ENCODE results near the gene BCAP29. TPM values are rescaled to one million over a fixed set of nuclear protein-coding genes. Genes with fewer than 3 reads are reported as not detected.
"Not testable (repeated sequence)": the region's sequence is repeated elsewhere in the genome, so short reads cannot be mapped to it uniquely, and the experiment has no call there.

BCAP29 gene
- total and polyA plus RNA-seq, 2 donors: 46.7 to 103 TPM

- Histone ChIP-seq H3K36me3 (ENCODE audit: insufficient read depth) (peaks cover 4% of the 10 kb centered on the region), H3K27ac (ENCODE audit: low read depth) (no peak overlapping the region), H3K4me1 (ENCODE audit: insufficient read depth) (no peaks in the 10 kb centered on the region), H3K4me3 (ENCODE audit: low read depth, low read length) (no peak overlapping the region)
- WGBS: 96% methylated on average over 4 of the region's 4 CpGs
- no peak for DNase-seq (ENCODE audit: extremely low spot score)
These were observed 36.0 kb downstream of the BCAP29 start for GRCh38 chr7:107615910-107616680.

GRCh38 chr7:107622429-107622828 is 42.4 kb downstream of the BCAP29 start:
- 70% methylated on average over 1 of the region's 1 CpG for whole genome bisulfite sequencing
- Histone ChIP-seq H3K4me1 (ENCODE audit: insufficient read depth) (no peaks in the 10 kb centered on the region), H3K4me3 (ENCODE audit: low read depth, low read length) (no peak overlapping the region), H3K36me3 (ENCODE audit: insufficient read depth) (no peaks in the 10 kb centered on the region), H3K27ac (ENCODE audit: low read depth) (no peak overlapping the region)
- DNase-seq (ENCODE audit: extremely low spot score): no peak

GRCh38 chr7:107622894-107623293 is 42.8 kb downstream of the BCAP29 start:
- no peaks in the 10 kb centered on the region for H3K4me1 ChIP-seq (ENCODE audit: insufficient read depth)
- WGBS: 71% methylated on average over 2 of the region's 2 CpGs
- H3K27ac ChIP-seq (ENCODE audit: low read depth): no peak overlapping the region
- H3K4me3 ChIP-seq (ENCODE audit: low read depth, low read length): no peak overlapping the region
- no peak for DNase-seq (ENCODE audit: extremely low spot score)
- H3K36me3 ChIP-seq (ENCODE audit: insufficient read depth): no peaks in the 10 kb centered on the region

GRCh38 chr7:107627002-107627401 is 47.0 kb downstream of the BCAP29 start:
- WGBS: 95% methylated on average over 4 of the region's 4 CpGs
- no peak for DNase-seq (ENCODE audit: extremely low spot score)
- no peak overlapping the region for H3K4me3 ChIP-seq (ENCODE audit: low read depth, low read length)

GRCh38 chr7:107628461-107629064 is 48.5 kb downstream of the BCAP29 start:
- Histone ChIP-seq H3K27ac (ENCODE audit: low read depth) (no peak overlapping the region), H3K36me3 (ENCODE audit: insufficient read depth) (no peaks in the 10 kb centered on the region), H3K4me1 (ENCODE audit: insufficient read depth) (no peaks in the 10 kb centered on the region), H3K4me3 (ENCODE audit: low read depth, low read length) (no peak overlapping the region)
- 93% methylated on average over 8 of the region's 8 CpGs for WGBS
- DNase-seq (ENCODE audit: extremely low spot score): no peak

More at GRCh38 chr7:107627002-107627401, 47.0 kb downstream of the BCAP29 start:
- no peak overlapping the region for H3K27ac ChIP-seq (ENCODE audit: low read depth)
- H3K36me3 ChIP-seq (ENCODE audit: insufficient read depth): no peaks in the 10 kb centered on the region
- no peaks in the 10 kb centered on the region for H3K4me1 ChIP-seq (ENCODE audit: insufficient read depth)

GRCh38 chr7:107630342-107630741 is 50.3 kb downstream of the BCAP29 start:
- Histone ChIP-seq H3K4me3 (ENCODE audit: low read depth, low read length) (no peak overlapping the region), H3K36me3 (ENCODE audit: insufficient read depth) (no peaks in the 10 kb centered on the region), H3K4me1 (ENCODE audit: insufficient read depth) (no peaks in the 10 kb centered on the region), H3K27ac (ENCODE audit: low read depth) (no peak overlapping the region)
- WGBS: 85% methylated on average over 8 of the region's 8 CpGs
- no peak for DNase-seq (ENCODE audit: extremely low spot score)

GRCh38 chr7:107631588-107632491 is 51.8 kb downstream of the BCAP29 start:
- Histone ChIP-seq H3K4me1 (ENCODE audit: insufficient read depth) (no peaks in the 10 kb centered on the region), H3K4me3 (ENCODE audit: low read depth, low read length) (no peak overlapping the region), H3K27ac (ENCODE audit: low read depth) (no peak overlapping the region), H3K36me3 (ENCODE audit: insufficient read depth) (no peaks in the 10 kb centered on the region)
- no peak for DNase-seq (ENCODE audit: extremely low spot score)
- 93% methylated on average over 12 of the region's 12 CpGs for WGBS

- DNase-seq (ENCODE audit: extremely low spot score): no peak
- H3K27ac ChIP-seq (ENCODE audit: low read depth): no peak overlapping the region
- H3K36me3 ChIP-seq (ENCODE audit: insufficient read depth): no peaks in the 10 kb centered on the region
- no peaks in the 10 kb centered on the region for H3K4me1 ChIP-seq (ENCODE audit: insufficient read depth)
- no peak overlapping the region for H3K4me3 ChIP-seq (ENCODE audit: low read depth, low read length)
- 90% methylated on average over 2 of the region's 2 CpGs for WGBS
These were observed 52.4 kb downstream of the BCAP29 start for GRCh38 chr7:107632492-107632865.

- H3K36me3 ChIP-seq (ENCODE audit: insufficient read depth): no peaks in the 10 kb centered on the region
- no peak overlapping the region for H3K4me3 ChIP-seq (ENCODE audit: low read depth, low read length)
- H3K27ac ChIP-seq (ENCODE audit: low read depth): no peak overlapping the region
- 91% methylated on average over 1 of the region's 1 CpG for WGBS
- H3K4me1 ChIP-seq (ENCODE audit: insufficient read depth): no peaks in the 10 kb centered on the region
- no peak for DNase-seq (ENCODE audit: extremely low spot score)
These were observed 58.5 kb downstream of the BCAP29 start for GRCh38 chr7:107638594-107638993.

- not testable (repeated sequence) for H3K27ac ChIP-seq (ENCODE audit: low read depth); H3K4me3 ChIP-seq (ENCODE audit: low read depth, low read length); H3K36me3 ChIP-seq (ENCODE audit: insufficient read depth); H3K4me1 ChIP-seq (ENCODE audit: insufficient read depth); DNase-seq (ENCODE audit: extremely low spot score)
- 95% methylated on average over 2 of the region's 2 CpGs for WGBS
These were observed 59.0 kb downstream of the BCAP29 start for GRCh38 chr7:107639070-107639469.

- no peak overlapping the region for H3K27ac ChIP-seq (ENCODE audit: low read depth)
- H3K4me3 ChIP-seq (ENCODE audit: low read depth, low read length): no peak overlapping the region
- no peak for DNase-seq (ENCODE audit: extremely low spot score)
- 72% methylated on average over 1 of the region's 1 CpG for WGBS
- no peaks in the 10 kb centered on the region for H3K36me3 ChIP-seq (ENCODE audit: insufficient read depth)
- no peaks in the 10 kb centered on the region for H3K4me1 ChIP-seq (ENCODE audit: insufficient read depth)
These were observed 61.6 kb downstream of the BCAP29 start for GRCh38 chr7:107641676-107642075.

- H3K27ac ChIP-seq (ENCODE audit: low read depth): no peak overlapping the region
- DNase-seq (ENCODE audit: extremely low spot score): no peak
- H3K4me1 ChIP-seq (ENCODE audit: insufficient read depth): no peaks in the 10 kb centered on the region
- WGBS: 81% methylated on average over 4 of the region's 4 CpGs
- H3K4me3 ChIP-seq (ENCODE audit: low read depth, low read length): no peak overlapping the region
- H3K36me3 ChIP-seq (ENCODE audit: insufficient read depth): no peaks in the 10 kb centered on the region
These were observed 62.5 kb downstream of the BCAP29 start for GRCh38 chr7:107642501-107642900.

- H3K4me1 ChIP-seq (ENCODE audit: insufficient read depth): no peaks in the 10 kb centered on the region
- no peak overlapping the region for H3K27ac ChIP-seq (ENCODE audit: low read depth)
- 82% methylated on average over 1 of the region's 1 CpG for WGBS
- H3K36me3 ChIP-seq (ENCODE audit: insufficient read depth): no peaks in the 10 kb centered on the region
- H3K4me3 ChIP-seq (ENCODE audit: low read depth, low read length): no peak overlapping the region
- DNase-seq (ENCODE audit: extremely low spot score): no peak
These were observed 63.4 kb downstream of the BCAP29 start for GRCh38 chr7:107643407-107643806.

- Histone ChIP-seq H3K36me3 (ENCODE audit: insufficient read depth) (no peaks in the 10 kb centered on the region), H3K4me3 (ENCODE audit: low read depth, low read length) (no peak overlapping the region), H3K27ac (ENCODE audit: low read depth) (no peak overlapping the region), H3K4me1 (ENCODE audit: insufficient read depth) (no peaks in the 10 kb centered on the region)
- no peak for DNase-seq (ENCODE audit: extremely low spot score)
- WGBS: 67% methylated on average over 1 of the region's 1 CpG
These were observed 63.9 kb downstream of the BCAP29 start for GRCh38 chr7:107643938-107644308.

Data from urinary bladder (tissue), 4 donors.